Fibroblast of lung (primary cell): Measurements from ENCODE around the gene JMY.

Experiments used
- CTCF ChIP-seq, 2 donors: IDR thresholded peaks in 1 of 2; conservative IDR thresholded peaks in 1 of 2; 1 replicate in 1 of 2; 2 replicates in 1 of 2; pipeline ENCODE4 v1.5.1; 2011 to 2012; ENCODE audit warnings: low read length in 2 of 2, control low read depth in 1 of 2, inconsistent platforms in 1 of 2, low read depth in 1 of 2, mild to moderate bottlenecking in 1 of 2
- EZH2 ChIP-seq: IDR thresholded peaks from 2 replicates; pipeline ENCODE4 v1.5.1; 2012; ENCODE audit warnings: low read length, control low read depth, mild to moderate bottlenecking; ENCODE audit errors: missing control alignments

- TF ChIP-seq EZH2: no peak
- no peak for TF ChIP-seq CTCF (conservative IDR thresholded peaks at IDR 0.05 in 1 of 2, IDR thresholded peaks at IDR 0.05 in 1 of 2; ENCODE audit: low read depth in 1 of 2, low read length in 2 of 2)
Measured at GRCh38 chr5:79209505-79209904, 26.4 kb upstream of the JMY start.
